IMR-90 (cell line): ENCODE data around the gene ARL2. TPM values are rescaled to one million over a fixed set of nuclear protein-coding genes. Genes with fewer than 3 reads are reported as not detected.
A peak's percentile ranks its signal among the peaks of the same experiment; 100 is the strongest.

Experiments used
- ATAC-seq: fragments of 200-7000 bp; cut with Tn5 transposase; 2 replicates; pipeline ENCODE4 v1.9.1; 2020; ENCODE audit warnings: low read depth, mild to moderate bottlenecking, moderate library complexity
- BruUV-seq: library from RNA; stranded (reverse); fragments of 400-500 nt; replicated peaks from 2 replicates; lab custom pipeline; 2021; lab: Mats Ljungman, UMichigan
- CTCF ChIA-PET: fragments of 300-600 bp; formaldehyde crosslinking; extraction: SDS; loops from one replicate; lab custom pipeline; 2021; ENCODE audit warnings: antibody characterized with exemption; lab: Yijun Ruan, JAX
- POLR2A ChIA-PET: fragments of 300-600 bp; sonication (Branson Sonifier 250); formaldehyde crosslinking; loops from one replicate; lab custom pipeline; 2022; ENCODE audit warnings: antibody characterized with exemption; ENCODE audit not compliant: unreplicated experiment; lab: Charles Lee
- DNase-seq: peaks from one replicate; pipeline ENCODE4 v3.0.0; 2013
- H2AFZ ChIP-seq: replicated peaks from 2 replicates; pipeline ENCODE3; 2013; ENCODE audit warnings: low read length, mild to moderate bottlenecking; ENCODE audit not compliant: poor library complexity
- H2AK5ac ChIP-seq: 2 replicates; pipeline ENCODE4 v1.6.1; 2013; ENCODE audit warnings: low read depth, low read length, inconsistent platforms
- H2AK9ac ChIP-seq: replicated peaks from 2 replicates; pipeline ENCODE3; 2013; ENCODE audit warnings: mild to moderate bottlenecking, low read depth, low read length, moderate library complexity; ENCODE audit not compliant: poor library complexity
- H2BK120ac ChIP-seq: 2 replicates; pipeline ENCODE4 v1.6.1; 2013; ENCODE audit warnings: low read depth, low read length, inconsistent platforms
- H2BK15ac ChIP-seq: 3 replicates; pipeline ENCODE4 v1.6.1; 2013; ENCODE audit warnings: low read depth, low read length, inconsistent platforms
- H2BK20ac ChIP-seq: 2 replicates; pipeline ENCODE4 v1.6.1; 2013; ENCODE audit warnings: low read depth, mild to moderate bottlenecking, inconsistent platforms, low read length, moderate library complexity
- H2BK5ac ChIP-seq: 2 replicates; pipeline ENCODE4 v1.6.1; 2013; ENCODE audit warnings: mild to moderate bottlenecking, low read depth, low read length, inconsistent platforms; ENCODE audit not compliant: poor library complexity, severe bottlenecking
- H3K14ac ChIP-seq: replicated peaks from 2 replicates; pipeline ENCODE4 v1.6.1; 2013; ENCODE audit warnings: low read depth, low read length, inconsistent platforms
- H3K18ac ChIP-seq: 2 replicates; pipeline ENCODE4 v1.6.1; 2013; ENCODE audit warnings: low read depth, low read length, control low read depth
- H3K23ac ChIP-seq: 2 replicates; pipeline ENCODE4 v1.6.1; 2013; ENCODE audit warnings: low read depth, low read length, inconsistent platforms
- H3K27ac ChIP-seq: 2 replicates; pipeline ENCODE4 v1.5.1; 2013; ENCODE audit warnings: mild to moderate bottlenecking, control low read depth, low read length; ENCODE audit not compliant: insufficient read depth
- H3K27me3 ChIP-seq: 2 replicates; pipeline ENCODE4 v1.6.1; 2013; ENCODE audit warnings: low read length; ENCODE audit not compliant: control insufficient read depth, insufficient read depth
- H3K36me3 ChIP-seq: 2 replicates; pipeline ENCODE4 v1.6.1; 2013; ENCODE audit warnings: low read length, mixed read lengths; ENCODE audit not compliant: control insufficient read depth, insufficient read depth
- H3K4ac ChIP-seq: 2 replicates; pipeline ENCODE4 v1.6.1; 2013; ENCODE audit warnings: low read depth, low read length, inconsistent platforms
- H3K4me1 ChIP-seq: 2 replicates; pipeline ENCODE4 v1.6.1; 2013; ENCODE audit warnings: low read length, mixed read lengths; ENCODE audit not compliant: control insufficient read depth, insufficient read depth
- H3K4me2 ChIP-seq: 2 replicates; pipeline ENCODE4 v1.6.1; 2013; ENCODE audit warnings: low read depth, mild to moderate bottlenecking, control low read depth, low read length, moderate library complexity
- H3K4me3 ChIP-seq: 2 replicates; pipeline ENCODE4 v1.5.1; 2013; ENCODE audit warnings: low read depth, mild to moderate bottlenecking, control low read depth, low read length, moderate library complexity; ENCODE audit not compliant: insufficient read depth
- H3K56ac ChIP-seq: 2 replicates; pipeline ENCODE4 v1.6.1; 2013; ENCODE audit warnings: low read length, inconsistent platforms; ENCODE audit not compliant: insufficient read depth; ENCODE audit errors: extremely low read depth
- H3K79me1 ChIP-seq, 2 experiments: 2 replicates each; pipeline ENCODE4 v1.6.1; 2013; ENCODE audit warnings: low read length in 2 of 2, inconsistent platforms in 1 of 2, low read depth in 1 of 2
- H3K9ac ChIP-seq: 2 replicates; pipeline ENCODE4 v1.6.1; 2013; ENCODE audit warnings: low read depth, low read length, control low read depth
- H3K9me1 ChIP-seq: 2 replicates; pipeline ENCODE4 v1.6.1; 2013; ENCODE audit warnings: low read length, inconsistent platforms; ENCODE audit not compliant: insufficient read depth
- H3K9me3 ChIP-seq: 2 replicates; pipeline ENCODE4 v1.6.1; 2013; ENCODE audit warnings: low read length; ENCODE audit not compliant: control insufficient read depth, insufficient read depth
- H4K20me1 ChIP-seq: 2 replicates; pipeline ENCODE4 v1.6.1; 2013; ENCODE audit warnings: low read length, inconsistent platforms; ENCODE audit not compliant: insufficient read depth
- H4K5ac ChIP-seq: 2 replicates; pipeline ENCODE4 v1.6.1; 2013; ENCODE audit warnings: mild to moderate bottlenecking, low read depth, low read length, control low read depth
- H4K8ac ChIP-seq, 2 experiments: 2 replicates each; pipeline ENCODE4 v1.6.1; 2013; ENCODE audit warnings: low read depth in 2 of 2, low read length in 2 of 2, control low read depth in 1 of 2, inconsistent platforms in 1 of 2
- H4K91ac ChIP-seq: 2 replicates; pipeline ENCODE4 v1.6.1; 2013; ENCODE audit warnings: low read depth, low read length, inconsistent platforms; ENCODE audit not compliant: insufficient read depth
- BHLHE40 ChIP-seq: fragments of 150-350 bp; IDR thresholded peaks from 2 replicates; pipeline ENCODE4 v1.6.1; 2016; ENCODE audit warnings: mild to moderate bottlenecking, low read depth, low read length
- CEBPB ChIP-seq: IDR thresholded peaks from 2 replicates; pipeline ENCODE4 v1.6.1; 2012; ENCODE audit warnings: low read depth, low read length, improper control_type of control experiment
- CHD1 ChIP-seq: IDR thresholded peaks from 2 replicates; pipeline ENCODE4 v1.6.1; 2012; ENCODE audit warnings: low read depth, low read length, improper control_type of control experiment
- ELK1 ChIP-seq: fragments of 150-350 bp; IDR thresholded peaks from 2 replicates; pipeline ENCODE4 v1.6.1; 2016; ENCODE audit warnings: low read depth, mild to moderate bottlenecking, low read length, moderate library complexity, borderline replicate concordance
- FOS ChIP-seq: fragments of 150-350 bp; IDR thresholded peaks from 2 replicates; pipeline ENCODE4 v1.6.1; 2016; ENCODE audit warnings: low read depth, low read length
- MAFK ChIP-seq: IDR thresholded peaks from 2 replicates; pipeline ENCODE4 v1.6.1; 2012; ENCODE audit warnings: low read depth, low read length, improper control_type of control experiment
- MAZ ChIP-seq: IDR thresholded peaks from 2 replicates; pipeline ENCODE4 v1.6.1; 2012; ENCODE audit warnings: low read depth, mild to moderate bottlenecking, low read length, improper control_type of control experiment, moderate library complexity, borderline replicate concordance
- MXI1 ChIP-seq: IDR thresholded peaks from 2 replicates; pipeline ENCODE4 v1.6.1; 2012; ENCODE audit warnings: low read depth, mild to moderate bottlenecking, low read length, moderate library complexity, borderline replicate concordance
- POLR2A ChIP-seq: IDR thresholded peaks from 2 replicates; pipeline ENCODE4 v1.6.1; 2012; ENCODE audit warnings: mild to moderate bottlenecking, low read depth, low read length
- RAD21 ChIP-seq: IDR thresholded peaks from 2 replicates; pipeline ENCODE4 v1.6.1; 2012; ENCODE audit warnings: low read length, improper control_type of control experiment
- RFX5 ChIP-seq: IDR thresholded peaks from 2 replicates; pipeline ENCODE4 v1.8.0; 2012; ENCODE audit warnings: low read depth, mild to moderate bottlenecking, low read length, moderate library complexity
- SMC3 ChIP-seq: fragments of 150-350 bp; IDR thresholded peaks from 2 replicates; pipeline ENCODE4 v1.6.1; 2016; ENCODE audit warnings: low read depth, mild to moderate bottlenecking, antibody characterized with exemption, low read length, moderate library complexity
- USF2 ChIP-seq: fragments of 150-350 bp; IDR thresholded peaks from 2 replicates; pipeline ENCODE4 v1.6.1; 2017; ENCODE audit warnings: mild to moderate bottlenecking, antibody characterized with exemption, low read length, low read depth
- WGBS, 2 experiments: methylation state at CpG; one replicate each; pipeline versions ENCODE4 v1.1.5 to v1.1.7; 2013; ENCODE audit warnings: missing lambda C conversion rate in 2 of 2; ENCODE audit not compliant: insufficient read length in 1 of 2; ENCODE audit errors: extremely low coverage in 2 of 2; 5-methylcytosine and 5-hydroxymethylcytosine counted together
- dilution Hi-C: fragments of 300-500 bp; cut with HindIII; formaldehyde crosslinking; loops from one replicate; pipeline ENCODE4 v1.14.3; 2018; ENCODE audit warnings: low sequenced_read_pairs; ENCODE audit not compliant: unreplicated experiment
- in situ Hi-C: fragments of 300-500 bp; cut with MboI; formaldehyde crosslinking; loops from 3 replicates; pipeline ENCODE4 v1.14.3; 2019; ENCODE audit warnings: low sequenced_read_pairs, inconsistent platforms, mixed read lengths
- intact Hi-C: fragments of 100-400 bp; cut with micrococcal nuclease; formaldehyde crosslinking; loops from 2 replicates; pipeline ENCODE4 v1.10.0; 2022
- polyA plus RNA-seq, 3 experiments: library from polyadenylated mRNA; depleted of rRNA; stranded (reverse); fragments of >200 nt; gene quantifications; 2 replicates each; pipeline ENCODE4 v1.2.3, GENCODE V29; 2012; ENCODE audit warnings: low replicate concordance in 1 of 3
- total RNA-seq: library from RNA; depleted of rRNA; stranded (reverse); fragments of >200 nt; gene quantifications from 2 replicates; pipeline ENCODE4 v1.2.3, GENCODE V29; 2012

Gene ARL2
- total and polyA plus RNA-seq, 2 of the 4 experiments (the other 2 are of a cell fraction) = 48.9 to 152 TPM

GRCh38 chr11:64998690-64999431 lies 15.1 kb upstream of the ARL2 start (continued):
- no peak for TF ChIP-seq ELK1

DNA sequence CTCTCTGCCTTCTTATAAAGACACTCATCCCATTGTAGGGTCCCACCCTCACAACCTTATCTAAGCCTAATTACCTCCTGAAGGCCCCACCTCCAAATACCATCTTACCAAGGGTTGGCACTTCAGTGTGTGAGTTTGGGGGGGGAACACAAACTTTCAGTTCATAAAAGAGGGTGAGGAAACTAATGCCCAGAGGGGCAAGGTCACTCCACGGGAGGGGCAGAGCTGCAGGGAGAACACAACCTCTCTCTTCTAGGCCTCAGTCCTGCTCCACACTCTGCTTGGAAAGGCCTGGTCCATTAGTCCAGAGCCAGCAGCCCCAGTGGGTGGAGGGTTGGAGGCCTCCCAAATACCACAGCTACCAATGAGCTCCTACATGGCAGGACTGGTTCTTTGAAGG lies 14.5 kb upstream of the ARL2 start:
- WGBS, 2 experiments = no CpG with 5 or more reads among the region's 1 CpG
- Histone ChIP-seq H2BK5ac (no peak overlapping the region), H3K56ac (no peak overlapping the region), H4K5ac (no peak overlapping the region), H4K91ac (no peak overlapping the region), H4K8ac (no peak overlapping the region), H3K9me3 (no peaks in the 10 kb centered on the region), H3K36me3 (no peaks in the 10 kb centered on the region), H3K18ac (no peak overlapping the region), H3K79me1 (no peaks in the 10 kb centered on the region), H3K14ac (no peak overlapping the region), H3K9me1 (peaks cover 7% of the 10 kb centered on the region; the same call in 1 of the 2 replicates), H2BK15ac (no peak overlapping the region), H3K4ac (no peak overlapping the region), H4K20me1 (no peaks in the 10 kb centered on the region), H3K9ac (no peak overlapping the region), H2AFZ (no peak overlapping the region), H3K27ac (no peak overlapping the region), H3K4me3 (no peak overlapping the region), H2AK5ac (no peak overlapping the region), H2BK120ac (no peak overlapping the region), H2AK9ac (peak overlapping the region; percentile 28), H3K4me1 (0 out of 2 replicates have a peak, but pooled peaks cover 4% of the 10 kb centered on the region), H2BK20ac (no peak overlapping the region), H3K23ac (no peak overlapping the region; the same call in 1 of the 2 replicates), H3K27me3 (no peaks in the 10 kb centered on the region), H3K4me2 (no peak overlapping the region)
- ATAC-seq = no peak
- dilution Hi-C loops (no loop called here), intact Hi-C loops (loop anchor here (5.0 kb wide), 1 partner anchor 152 kb away; no protein-coding TSS in a partner anchor), in situ Hi-C loops (no loop called here)
- no TSS peak for BruUV-seq
- no peak for DNase-seq
- CTCF ChIA-PET = no interaction called here
- POLR2A ChIA-PET = no interaction called here
- TF ChIP-seq RFX5 (no peak), MXI1 (no peak), USF2 (no peak), ELK1 (no peak), POLR2A (no peak), CHD1 (no peak), MAZ (no peak), CEBPB (no peak), MAFK (no peak), RAD21 (no peak), FOS (no peak), SMC3 (no peak), BHLHE40 (no peak)
